Myocyte (in vitro differentiated cells): ENCODE data around the gene TRIM17. TPM values are rescaled to one million over a fixed set of nuclear protein-coding genes. Genes with fewer than 3 reads are reported as not detected.

ENCODE experiments used
- DNase-seq: peaks from one replicate; pipeline ENCODE4 v3.0.0-alpha.2; 2012; ENCODE audit warnings: low read depth
- total RNA-seq: library from RNA; depleted of rRNA; stranded (reverse); fragments of >200 nt; gene quantifications from 2 replicates; pipeline ENCODE4 v1.2.3, GENCODE V29; 2014

TRIM17 gene
- total RNA-seq, 1 donor from 2014 or later = not detected

GRCh38 chr1:228369608-228370438, 46.8 kb downstream of the TRIM17 start:
- DNase-seq = no peak

DNA sequence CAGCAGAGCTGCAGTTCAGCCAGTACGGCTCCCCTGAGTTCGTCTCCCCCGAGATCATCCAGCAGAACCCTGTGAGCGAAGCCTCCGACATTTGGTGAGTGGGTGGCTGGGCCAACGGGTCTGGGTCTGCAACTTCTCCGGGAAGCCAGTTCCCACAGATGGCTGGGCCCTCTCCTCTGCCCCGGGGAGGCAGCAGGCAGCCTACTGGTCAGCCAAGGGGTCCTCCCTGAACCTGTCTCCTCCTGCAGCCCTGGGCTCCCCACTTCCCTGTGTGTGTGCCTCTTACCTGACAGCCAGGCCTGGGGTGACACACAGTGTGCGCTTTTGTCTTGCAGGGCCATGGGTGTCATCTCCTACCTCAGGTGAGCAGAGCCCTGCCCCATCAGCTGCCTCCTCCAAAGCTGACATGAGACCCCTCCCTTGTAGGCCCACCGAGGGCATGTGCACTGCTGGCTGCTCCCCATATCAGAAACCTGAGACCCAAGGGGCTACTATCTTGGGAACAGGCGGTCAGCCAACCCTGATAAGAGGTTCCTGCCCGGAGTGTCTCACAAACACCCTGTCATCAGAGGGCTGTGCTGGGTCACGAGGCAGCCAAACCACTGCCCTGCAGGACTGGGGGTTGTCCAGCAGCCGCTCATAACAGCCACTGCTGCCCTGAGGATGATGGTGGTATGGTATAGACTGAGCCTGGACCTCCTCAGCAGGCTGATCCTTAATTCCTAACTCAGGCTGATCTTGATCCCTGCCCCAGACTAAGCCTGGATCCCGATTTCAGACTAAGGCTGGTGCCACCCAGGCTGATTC, 47.7 kb downstream of the TRIM17 start:
- DNase-seq = peak; percentile 40

DNA sequence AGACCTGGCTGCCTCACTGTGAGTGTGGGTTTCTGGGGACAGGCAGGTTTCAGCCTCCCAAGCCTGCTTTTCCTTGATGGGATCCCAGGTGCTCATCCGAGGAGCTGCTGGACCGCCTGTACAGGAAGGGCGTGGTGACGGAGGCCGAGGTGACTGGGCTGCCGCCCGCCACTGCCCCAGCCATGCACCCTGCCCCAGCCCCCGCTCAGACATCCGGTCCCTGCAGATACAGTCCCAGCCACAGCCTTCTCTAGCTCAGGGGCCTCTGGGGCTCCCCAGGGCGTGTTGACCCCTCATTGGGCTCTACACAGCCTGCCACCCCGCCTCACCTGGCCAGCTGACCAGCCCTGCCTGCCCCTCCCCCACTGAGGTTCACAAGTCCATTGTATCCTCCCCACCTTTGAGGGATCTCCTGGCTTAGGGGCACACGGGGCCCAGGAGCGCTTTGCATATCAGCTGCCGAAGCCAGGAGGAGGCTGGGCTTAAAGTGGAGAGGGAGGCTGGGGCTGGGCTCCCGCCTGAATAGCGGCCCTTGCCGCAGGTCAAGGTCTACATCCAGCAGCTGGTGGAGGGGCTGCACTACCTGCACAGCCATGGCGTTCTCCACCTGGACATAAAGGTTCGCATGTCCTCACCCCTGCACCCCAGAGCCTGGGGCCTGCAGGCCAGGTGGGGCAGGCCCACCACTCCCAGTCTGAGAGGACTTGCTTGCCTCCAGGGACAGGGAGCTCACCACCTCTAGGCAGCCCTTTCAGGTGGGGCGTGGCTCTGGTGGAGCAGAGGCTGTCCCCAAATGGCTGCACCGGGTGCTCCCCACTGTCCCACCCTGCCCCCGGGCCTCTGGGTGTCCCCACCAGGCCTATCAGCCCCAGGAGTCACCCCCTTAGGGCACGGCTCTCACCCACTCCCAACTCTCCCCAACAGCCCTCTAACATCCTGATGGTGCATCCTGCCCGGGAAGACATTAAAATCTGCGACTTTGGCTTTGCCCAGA, 48.6 kb downstream of the TRIM17 start:
- DNase-seq = no peak

GRCh38 chr1:228366866-228367741, 49.6 kb downstream of the TRIM17 start:
- no peak for DNase-seq

DNA sequence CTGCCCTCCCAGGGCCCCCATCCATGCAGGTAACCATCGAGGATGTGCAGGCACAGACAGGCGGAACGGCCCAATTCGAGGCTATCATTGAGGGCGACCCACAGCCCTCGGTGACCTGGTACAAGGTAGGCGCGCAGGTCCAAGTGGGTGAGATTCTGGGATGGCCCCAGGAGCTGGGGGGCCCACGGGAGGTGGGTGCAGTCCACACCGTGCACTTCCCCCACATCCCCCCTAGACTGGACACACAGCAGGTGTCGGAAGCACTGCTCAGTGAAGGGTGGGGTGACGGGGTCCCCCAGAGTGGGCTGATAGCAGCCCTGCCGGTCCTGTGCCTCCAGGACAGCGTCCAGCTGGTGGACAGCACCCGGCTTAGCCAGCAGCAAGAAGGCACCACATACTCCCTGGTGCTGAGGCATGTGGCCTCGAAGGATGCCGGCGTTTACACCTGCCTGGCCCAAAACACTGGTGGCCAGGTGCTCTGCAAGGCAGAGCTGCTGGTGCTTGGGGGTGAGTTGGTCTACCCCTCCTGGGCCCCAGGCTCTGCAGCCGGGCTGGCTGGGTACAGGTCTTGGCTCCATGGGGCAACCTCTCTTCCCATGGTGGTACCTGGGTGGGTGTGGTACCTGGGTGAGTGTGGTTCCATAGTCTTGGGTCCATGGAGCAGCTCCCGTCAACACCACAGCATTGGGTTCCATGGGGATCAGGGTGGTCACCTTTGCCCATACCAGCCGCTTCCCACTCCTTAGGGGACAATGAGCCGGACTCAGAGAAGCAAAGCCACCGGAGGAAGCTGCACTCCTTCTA, 50.4 kb downstream of the TRIM17 start:
- DNase-seq = no peak

DNA sequence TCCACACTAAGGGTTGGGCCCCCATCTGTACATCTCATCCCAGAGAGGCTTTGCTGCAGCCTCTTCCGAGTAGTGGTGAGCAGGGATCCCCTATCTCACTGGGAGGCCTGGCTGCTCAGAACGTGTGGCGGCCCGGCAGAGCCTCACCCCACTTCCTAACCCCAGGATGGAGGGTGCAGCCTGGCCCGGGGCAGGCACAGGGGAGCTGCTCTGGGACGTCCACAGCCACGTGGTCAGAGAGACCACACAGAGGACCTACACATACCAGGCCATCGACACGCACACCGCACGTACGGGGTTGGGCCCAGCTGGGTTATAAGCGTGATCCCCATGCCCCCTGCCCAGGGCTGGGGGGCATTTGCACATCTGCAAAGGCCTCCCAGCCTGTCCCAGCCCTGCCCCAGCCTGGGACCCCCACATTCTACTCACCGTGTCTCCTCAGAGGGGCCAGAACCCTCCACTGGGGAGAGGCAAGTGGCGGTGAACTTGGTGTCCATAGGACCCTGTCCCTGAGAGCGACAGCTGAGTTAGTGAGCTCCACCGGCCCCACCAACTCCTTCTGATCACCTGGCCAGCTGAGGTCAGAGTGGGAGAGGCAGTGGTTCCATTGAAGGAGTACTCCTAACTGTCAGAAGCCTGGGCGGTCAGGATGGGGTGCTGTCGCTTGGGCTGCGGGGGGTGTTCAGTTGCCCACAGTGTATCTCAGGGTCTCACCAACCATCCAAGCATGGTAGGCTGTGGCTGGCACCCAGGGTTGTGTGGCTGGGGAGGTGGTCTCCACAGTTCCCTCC, 51.2 kb downstream of the TRIM17 start:
- DNase-seq = no peak

DNA sequence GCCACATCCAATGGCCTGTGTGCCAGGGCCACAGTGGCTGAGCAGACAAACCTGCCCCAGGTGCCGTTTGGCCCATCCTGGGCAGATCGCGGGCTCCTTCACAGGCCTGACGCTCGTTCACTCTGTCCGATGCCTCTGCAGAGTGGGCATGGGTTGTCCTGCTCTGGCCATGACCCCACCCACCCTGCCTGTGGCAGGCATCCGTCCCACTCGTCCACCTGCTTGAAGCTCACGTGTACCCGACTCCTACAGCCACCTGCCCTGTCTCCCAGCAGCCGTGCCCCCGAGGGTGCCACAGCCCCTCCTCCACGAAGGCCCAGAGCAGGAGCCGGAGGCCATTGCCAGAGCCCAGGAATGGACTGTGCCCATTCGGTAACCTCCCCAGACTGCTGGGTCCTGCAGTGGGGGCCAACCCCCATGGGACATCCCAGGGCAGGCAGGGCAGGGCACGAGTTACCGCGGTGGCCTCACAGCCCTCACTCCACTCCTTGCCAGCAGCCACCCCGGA, 51.9 kb downstream of the TRIM17 start:
- no peak for DNase-seq

DNA sequence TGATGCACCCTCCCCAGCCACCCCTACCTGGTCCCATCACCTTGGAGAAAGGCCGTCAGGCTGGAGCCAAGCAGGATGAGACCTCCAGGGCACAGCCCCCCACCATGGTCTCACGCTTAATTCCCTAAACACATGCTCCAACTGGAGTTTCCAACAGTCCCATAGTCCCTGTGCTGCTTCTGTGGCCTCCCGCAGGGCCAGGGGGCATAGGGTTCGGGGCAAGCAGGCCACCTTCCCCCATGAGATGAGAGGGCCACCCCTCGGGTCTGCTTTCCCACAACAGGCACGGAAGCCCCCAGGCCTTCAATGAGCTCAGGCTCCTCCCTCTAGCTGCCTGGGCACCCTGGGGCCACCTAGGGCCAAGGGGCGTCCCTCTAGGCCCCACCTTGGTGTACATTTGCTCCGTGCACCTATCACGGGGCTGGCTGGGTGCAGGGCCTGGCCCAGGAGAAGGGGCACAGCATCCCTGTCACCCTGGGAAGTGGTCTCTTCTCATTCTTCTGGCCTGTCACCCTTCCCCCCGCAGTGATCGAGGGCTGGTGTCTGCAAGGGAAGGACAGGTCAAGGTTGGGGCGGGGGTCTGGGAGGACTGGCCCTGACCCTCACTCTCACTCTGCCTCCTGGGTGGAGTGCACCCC, 52.5 kb downstream of the TRIM17 start:
- no peak for DNase-seq

DNA sequence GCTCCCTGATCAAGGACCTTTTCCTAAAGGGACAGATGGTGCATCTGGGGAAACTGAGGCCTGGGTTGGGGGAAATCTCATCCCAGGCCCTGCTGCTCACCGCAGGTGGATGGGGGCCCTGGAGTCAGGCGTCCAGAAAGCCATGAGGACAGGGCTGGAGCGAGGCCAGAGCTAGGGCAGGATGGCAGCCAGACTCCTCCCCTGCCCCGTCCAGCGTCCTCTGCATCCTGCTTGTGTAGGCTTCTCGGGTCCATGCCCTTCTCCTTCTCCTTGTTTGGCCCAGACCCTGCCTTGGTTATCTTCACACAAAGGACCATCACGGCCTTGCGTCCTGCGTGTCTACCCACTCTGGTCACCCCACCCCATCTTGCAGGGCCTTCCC, 53.0 kb downstream of the TRIM17 start:
- DNase-seq = no peak

GRCh38 chr1:228362884-228363450, 53.7 kb downstream of the TRIM17 start:
- no peak for DNase-seq

DNA sequence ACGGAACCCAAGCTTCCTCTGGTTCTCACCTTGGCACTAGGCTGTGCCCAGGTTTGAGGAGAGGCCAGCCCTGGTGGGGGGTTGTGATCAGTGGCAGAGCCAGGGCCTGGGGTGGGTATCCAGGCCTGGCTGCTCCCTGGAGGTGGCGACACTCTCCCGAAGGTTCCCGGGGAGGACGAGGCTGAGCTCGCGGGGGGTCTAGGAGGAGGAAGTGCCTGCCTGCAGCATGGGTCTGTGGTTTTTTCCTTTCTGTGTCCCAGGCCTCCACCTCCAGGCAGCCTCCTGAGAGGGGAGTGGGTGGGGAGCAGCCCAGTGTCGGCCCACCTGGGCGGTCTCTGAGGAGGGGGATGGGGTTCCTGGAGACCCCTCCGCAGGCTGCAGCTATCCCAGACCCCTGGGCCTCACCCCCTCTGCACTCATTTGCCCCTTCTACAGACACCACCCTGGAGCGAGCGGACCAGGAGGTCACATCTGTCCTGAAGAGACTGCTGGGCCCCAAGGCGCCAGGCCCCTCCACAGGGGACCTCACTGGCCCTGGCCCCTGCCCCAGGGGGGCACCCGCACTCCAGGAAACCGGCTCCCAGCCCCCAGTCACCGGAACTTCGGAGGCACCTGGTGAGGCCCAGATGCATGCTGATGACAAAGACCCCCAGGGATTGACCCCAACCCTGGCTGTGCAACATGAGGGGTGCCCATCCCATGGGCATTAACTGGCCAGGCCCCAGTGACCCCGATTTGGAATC, 54.3 kb downstream of the TRIM17 start:
- no peak for DNase-seq

GRCh38 chr1:228361314-228362140, 55.1 kb downstream of the TRIM17 start:
- no peak for DNase-seq

GRCh38 chr1:228360533-228361313, 55.9 kb downstream of the TRIM17 start:
- DNase-seq = peak; percentile 55

- DNase-seq = no peak
These were observed 56.8 kb downstream of the TRIM17 start for GRCh38 chr1:228359613-228360532.
